K562 (cell line): ENCODE data around the gene EFEMP2. TPM values are rescaled to one million over a fixed set of nuclear protein-coding genes. Genes with fewer than 3 reads are reported as not detected.

Experiments used
- ATAC-seq: fragments of 200-7000 bp; cut with Tn5 transposase; 3 replicates; pipeline ENCODE4 v1.9.1; 2020; ENCODE audit warnings: moderate library complexity
- BruUV-seq: library from RNA; stranded (reverse); fragments of 400-500 nt; replicated peaks from 2 replicates; lab custom pipeline; 2021; lab: Mats Ljungman, UMichigan
- CTCF ChIA-PET: fragments of 300-600 bp; formaldehyde crosslinking; extraction: SDS; loops from one replicate; lab custom pipeline; 2021; ENCODE audit warnings: low intra/inter-chr PET ratio; lab: Yijun Ruan, JAX
- POLR2A ChIA-PET: fragments of 300-600, 350-650 bp; sonication (Branson Sonifier 250); formaldehyde crosslinking; extraction: SDS; loops from one replicate; lab custom pipeline; 2021; ENCODE audit warnings: antibody characterized with exemption, inconsistent platforms; lab: Yijun Ruan, JAX
- DNase-seq, 4 experiments: peaks; one replicate each; pipeline versions ENCODE4 v3.0.0 to v3.0.0-alpha.2; 2011 to 2018; ENCODE audit warnings: low spot score in 3 of 4, mixed read lengths in 3 of 4; ENCODE audit errors: extremely low read depth in 1 of 4
- FAIRE-seq: peaks from 2 replicates; lab custom pipeline; 2011; peaks lifted over from hg19 to GRCh38; lab: Jason Lieb, UNC
- H2AFZ ChIP-seq: 2 replicates; pipeline ENCODE4 v1.6.0; 2011; ENCODE audit warnings: low read depth, low read length, control low read depth, inconsistent platforms
- H3K27ac ChIP-seq: fragments of 200-600 bp; 3 replicates; pipeline ENCODE4 v1.8.0; 2011; ENCODE audit warnings: low read depth, mild to moderate bottlenecking, control low read depth, inconsistent platforms, low read length, moderate library complexity, mixed read lengths; ENCODE audit errors: extremely low read depth
- H3K27me3 ChIP-seq, 2 experiments: fragments of 300-600 bp in 1 of 2; 2 replicates in 1 of 2; 3 replicates in 1 of 2; pipeline versions ENCODE4 v1.6.0 to v1.8.0; 2011; ENCODE audit warnings: inconsistent platforms in 2 of 2, low read length in 2 of 2, mild to moderate bottlenecking in 1 of 2, mixed read lengths in 1 of 2, moderate library complexity in 1 of 2; ENCODE audit not compliant: control insufficient read depth in 2 of 2, insufficient read depth in 2 of 2
- H3K36me3 ChIP-seq: fragments of 300-600 bp; 3 replicates; pipeline ENCODE4 v1.8.0; 2011; ENCODE audit warnings: mild to moderate bottlenecking, low read length, inconsistent platforms; ENCODE audit not compliant: control insufficient read depth, insufficient read depth
- H3K4me1 ChIP-seq, 2 experiments: fragments of 200-600 bp in 1 of 2; replicated peaks in 1 of 2; 2 replicates in 1 of 2; 3 replicates in 1 of 2; pipeline versions ENCODE4 v1.5.1 to v1.8.0; 2011; ENCODE audit warnings: inconsistent platforms in 2 of 2, low read length in 2 of 2, mild to moderate bottlenecking in 1 of 2, mixed read lengths in 1 of 2, moderate library complexity in 1 of 2; ENCODE audit not compliant: control insufficient read depth in 2 of 2, insufficient read depth in 2 of 2
- H3K4me2 ChIP-seq: 2 replicates; pipeline ENCODE4 v1.6.1; 2011; ENCODE audit warnings: low read length, control low read depth, inconsistent platforms, mixed read lengths; ENCODE audit not compliant: insufficient read depth
- H3K4me3 ChIP-seq: fragments of 200-600 bp; sonication (generic), shearing (Covaris generic); 2 replicates; pipeline ENCODE4 v1.5.1; 2016; ENCODE audit warnings: control low read depth, inconsistent platforms
- H3K79me2 ChIP-seq: fragments of 200-600 bp; 3 replicates; pipeline ENCODE4 v1.8.0; 2011; ENCODE audit warnings: low read length, inconsistent platforms; ENCODE audit not compliant: control insufficient read depth, insufficient read depth
- H3K9ac ChIP-seq, 2 experiments: 2 replicates each; pipeline versions ENCODE4 v1.6.0 to v1.6.1; 2011; ENCODE audit warnings: low read depth in 2 of 2, low read length in 2 of 2, control low read depth in 1 of 2, inconsistent platforms in 1 of 2, mild to moderate bottlenecking in 1 of 2, mixed read lengths in 1 of 2; ENCODE audit not compliant: insufficient read depth in 1 of 2
- H3K9me1 ChIP-seq: one replicate; pipeline ENCODE4 v1.6.0; 2011; ENCODE audit warnings: inconsistent platforms, mild to moderate bottlenecking, low read length, moderate library complexity; ENCODE audit not compliant: control insufficient read depth, insufficient read depth
- H3K9me3 ChIP-seq: replicated peaks from 2 replicates; pipeline ENCODE4 v1.5.1; 2011; ENCODE audit warnings: low read depth, low read length, inconsistent platforms; ENCODE audit not compliant: control insufficient read depth, insufficient read depth
- H4K20me1 ChIP-seq: replicated peaks from 2 replicates; pipeline ENCODE4 v1.6.1; 2011; ENCODE audit warnings: low read length, inconsistent platforms, mixed read lengths; ENCODE audit not compliant: control insufficient read depth, insufficient read depth
- ARID1B ChIP-seq: fragments of 450-650 bp; IDR thresholded peaks from 2 replicates; pipeline ENCODE4 v1.6.1; 2016; ENCODE audit warnings: antibody characterized with exemption, mild to moderate bottlenecking, inconsistent platforms
- CBFB ChIP-seq: sonication (generic); formaldehyde crosslinking; IDR thresholded peaks from 2 replicates; pipeline ENCODE4 v1.4.0; 2020; ENCODE audit warnings: mild to moderate bottlenecking, missing genetic modification reagents
- ELK1 ChIP-seq: sonication (generic); formaldehyde crosslinking; IDR thresholded peaks from 2 replicates; pipeline ENCODE4 v1.8.1; 2022; ENCODE audit warnings: missing genetic modification reagents
- MTA1 ChIP-seq: fragments of 450-650 bp; IDR thresholded peaks from 2 replicates; pipeline ENCODE4 v1.6.1; 2017; ENCODE audit warnings: borderline replicate concordance
- POLR2AphosphoS2 ChIP-seq: IDR thresholded peaks from 2 replicates; pipeline ENCODE4 v1.6.1; 2012; ENCODE audit warnings: low read length, improper control_type of control experiment
- RBFOX2 ChIP-seq: fragments of 200-400 bp; formaldehyde crosslinking; IDR thresholded peaks from 2 replicates; pipeline ENCODE4 v1.6.1; 2017; ENCODE audit warnings: low read depth, mild to moderate bottlenecking, low read length, moderate library complexity
- RFX7 ChIP-seq: fragments of 250-450 bp; sonication (Bioruptor Pico); IDR thresholded peaks from 2 replicates; pipeline ENCODE4 v1.5.1; 2021; ENCODE audit warnings: mild to moderate bottlenecking
- STAG1 ChIP-seq: sonication (generic); formaldehyde crosslinking; IDR thresholded peaks from 2 replicates; pipeline ENCODE4 v1.5.0; 2020; ENCODE audit warnings: missing genetic modification reagents, borderline replicate concordance
- THRA ChIP-seq: fragments of 450-650 bp; IDR thresholded peaks from 2 replicates; pipeline ENCODE4 v1.6.1; 2017; ENCODE audit warnings: mild to moderate bottlenecking, moderate library complexity
- USF1 ChIP-seq: sonication (generic); formaldehyde crosslinking; IDR thresholded peaks from 2 replicates; pipeline ENCODE4 v1.9.0; 2022; ENCODE audit warnings: mild to moderate bottlenecking, missing genetic modification reagents
- ZNF263 ChIP-seq: sonication (generic); formaldehyde crosslinking; IDR thresholded peaks from 2 replicates; pipeline ENCODE4 v1.8.0; 2022; ENCODE audit warnings: mild to moderate bottlenecking, missing genetic modification reagents, borderline replicate concordance
- WGBS: fragments of 100-300 bp; shearing (Covaris generic); methylation state at CpG from one replicate; pipeline ENCODE4 v1.1.6; 2016; ENCODE audit warnings: low coverage, mixed read lengths; ENCODE audit not compliant: insufficient coverage; ENCODE audit errors: missing lambda C conversion rate; 5-methylcytosine and 5-hydroxymethylcytosine counted together
- in situ Hi-C: fragments of 300-500 bp; cut with MboI; formaldehyde crosslinking; loops from 4 replicates; pipeline ENCODE4 v1.15.0; 2018; ENCODE audit warnings: inconsistent platforms, mixed read lengths
- intact Hi-C: fragments of 100-400 bp; cut with micrococcal nuclease; formaldehyde crosslinking; loops from 2 replicates; pipeline ENCODE4 v1.14.2; 2022
- polyA plus RNA-seq, 8 experiments: library from polyadenylated mRNA; depleted of rRNA in 4 of 8; stranded (reverse) in 5 of 8; unstranded in 3 of 8; fragments of >200 nt; fragmentation: Nextera tagmentation in 2 of 8; fragmentation: Illumina TruSeq in 1 of 8; extraction: Ambion mirVana in 2 of 8; extraction: Trizol in 1 of 8; gene quantifications; 2 replicates each; pipeline versions ENCODE4 v1.2.1 to v1.2.3, GENCODE V29; 2011 to 2014; ENCODE audit warnings: inconsistent platforms in 1 of 8, missing spikeins in 1 of 8
- total RNA-seq, 7 experiments: library from RNA; depleted of rRNA in 6 of 7; stranded (reverse); fragments of >200 nt in 6 of 7; fragmentation: Illumina TruSeq in 2 of 7; extraction: Trizol in 2 of 7; gene quantifications; 2 replicates each; pipeline versions ENCODE4 v1.2.1 to v1.2.3, GENCODE V29; 2011 to 2021; ENCODE audit warnings: low replicate concordance in 1 of 7

Gene EFEMP2
- total and polyA plus RNA-seq, 9 of the 15 experiments (the other 6 are each of a cell fraction or from before 2014, with no cell fraction given): 0.07 to 2.9 (median 0.69) TPM; not detected in 1

GRCh38 chr11:65862191-65862735 is 10.3 kb downstream of the EFEMP2 start:
- peak; percentile 18 for TF ChIP-seq RBFOX2
- TF ChIP-seq MTA1: no peak
- peak overlapping the region; percentile 95 for H3K4me2 ChIP-seq
- ATAC-seq (no peak), DNase-seq (no peak), FAIRE-seq (no peak)
- H3K27ac ChIP-seq: peak overlapping the region; percentile 96; the same call in 1 of the 3 replicates
- no peaks in the 10 kb centered on the region for H3K9me1 ChIP-seq
- intact Hi-C loops (no loop called here), in situ Hi-C loops (no loop called here)
- H3K4me3 ChIP-seq: no peak overlapping the region; the same call in 1 of the 2 replicates
- ChIA-PET POLR2A (interaction anchor here (1.5 to 2.6 kb wide), 5 partner anchors 9 to 28 kb away, joined by 3 to 7 read pairs (median 4); partner anchors contain the start of gene CCDC85B), CTCF (no interaction called here)
- H3K36me3 ChIP-seq: peaks cover 61% of the 10 kb centered on the region; the same call in 2 of the 3 replicates
- H3K79me2 ChIP-seq: peaks cover 33% of the 10 kb centered on the region
- H3K9ac ChIP-seq: peak overlapping the region; percentile 99 to 100; a peak in 3 of 4 replicates
- no peaks in the 10 kb centered on the region for H3K9me3 ChIP-seq
- H4K20me1 ChIP-seq: peaks cover 2% of the 10 kb centered on the region; the same call in 1 of the 2 replicates
- peaks cover 14 to 78% of the 10 kb centered on the region in 2 experiments for H3K4me1 ChIP-seq
- no TSS peak for BruUV-seq
- 86% methylated on average over 3 of the region's 5 CpGs for WGBS
- H2AFZ ChIP-seq: no peak overlapping the region
- no peaks in the 10 kb centered on the region; a peak in 1 of 5 replicates for H3K27me3 ChIP-seq

GRCh38 chr11:65861533-65862183 is 10.9 kb downstream of the EFEMP2 start:
- peaks cover 10 to 78% of the 10 kb centered on the region in 2 experiments for H3K4me1 ChIP-seq
- FAIRE-seq (no peak), ATAC-seq (no peak), DNase-seq (peak in 1 of 4 experiments; percentile 16)
- no peaks in the 10 kb centered on the region for H3K9me3 ChIP-seq
- in situ Hi-C loops (no loop called here), intact Hi-C loops (no loop called here)
- H3K4me2 ChIP-seq: peak overlapping the region; percentile 95
- H3K9ac ChIP-seq: peak overlapping the region; percentile 99 to 100
- no peak overlapping the region for H2AFZ ChIP-seq
- peaks cover 8% of the 10 kb centered on the region for H4K20me1 ChIP-seq
- H3K27ac ChIP-seq: peak overlapping the region; percentile 96
- peaks cover 56% of the 10 kb centered on the region; the same call in 2 of the 3 replicates for H3K36me3 ChIP-seq
- peaks cover 39% of the 10 kb centered on the region for H3K79me2 ChIP-seq
- H3K4me3 ChIP-seq: peak overlapping the region; percentile 95
- H3K9me1 ChIP-seq: no peaks in the 10 kb centered on the region
- ChIA-PET CTCF (no interaction called here), POLR2A (interaction anchor here (0.9 to 5.6 kb wide), 10 partner anchors 8 to 437 kb away, joined by 3 to 151 read pairs (median 4); partner anchors contain the start of genes CCDC85B, FIBP and MALAT1)
- H3K27me3 ChIP-seq: no peaks in the 10 kb centered on the region; a peak in 1 of 5 replicates
- no TSS peak for BruUV-seq
- 60% methylated on average over 10 of the region's 13 CpGs for WGBS
- TF ChIP-seq RFX7 (no peak), STAG1 (CRISPR knock-in tag) (no peak), THRA (no peak), USF1 (CRISPR knock-in tag) (peak; percentile 19; the same call in 1 of the 2 replicates), ELK1 (CRISPR knock-in tag) (no peak), CBFB (CRISPR knock-in tag) (0 out of 2 replicates have a peak, but pooled peaks have one; percentile 11), ZNF263 (CRISPR knock-in tag) (peak; percentile 78), POLR2AphosphoS2 (no peak), ARID1B (no peak)
